Large intestine (tissue), 3 donors: ENCODE results near the gene PDXDC1. TPM values are rescaled to one million over a fixed set of nuclear protein-coding genes. Genes with fewer than 3 reads are reported as not detected.
A peak's percentile ranks its signal among the peaks of the same experiment; 100 is the strongest.
"Not testable (repeated sequence)": the region's sequence is repeated elsewhere in the genome, so short reads cannot be mapped to it uniquely, and the experiment has no call there.

ENCODE experiments used
- DNase-seq, 2 donors: peaks; one replicate each; pipeline versions ENCODE4 v3.0.0 to v3.0.0-alpha.2; 2013
- H3K27ac ChIP-seq: one replicate; pipeline ENCODE4 v1.5.1; 2013; ENCODE audit warnings: low read length
- H3K27me3 ChIP-seq: 2 replicates; pipeline ENCODE4 v1.6.1; 2013; ENCODE audit warnings: low read length; ENCODE audit not compliant: control insufficient read depth, insufficient read depth
- H3K36me3 ChIP-seq: 2 replicates; pipeline ENCODE4 v1.6.1; 2013; ENCODE audit warnings: low read length; ENCODE audit not compliant: control insufficient read depth, insufficient read depth
- H3K4me1 ChIP-seq: one replicate; pipeline ENCODE4 v1.6.1; 2013; ENCODE audit warnings: low read length; ENCODE audit not compliant: control insufficient read depth, insufficient read depth
- H3K4me3 ChIP-seq: one replicate; pipeline ENCODE4 v1.5.1; 2013; ENCODE audit warnings: low read length
- H3K9me3 ChIP-seq: one replicate; pipeline ENCODE4 v1.6.1; 2013; ENCODE audit warnings: mild to moderate bottlenecking, low read depth, low read length, moderate library complexity; ENCODE audit not compliant: control insufficient read depth
- WGBS: methylation state at CpG from one replicate; pipeline ENCODE4 v1.1.5; 2013; ENCODE audit warnings: low lambda C conversion rate; ENCODE audit not compliant: insufficient coverage; 5-methylcytosine and 5-hydroxymethylcytosine counted together
- polyA plus RNA-seq: library from polyadenylated mRNA; unstranded; fragments of 120-200 nt; gene quantifications from one replicate; pipeline ENCODE4 v1.2.1, GENCODE V29; 2013

Gene PDXDC1
- polyA plus RNA-seq, 1 donor, result 177 TPM

GRCh38 chr16:15016354-15016753 lies 41.5 kb downstream of the PDXDC1 start:
- H3K9me3 ChIP-seq, DNase-seq, H3K27ac ChIP-seq, H3K4me1 ChIP-seq, H3K4me3 ChIP-seq, H3K27me3 ChIP-seq: not testable (repeated sequence)
- H3K36me3 ChIP-seq, result peaks cover 50% of the 10 kb centered on the region
- WGBS, result no CpG with 5 or more reads among the region's 4 CpGs

- H3K4me3 ChIP-seq, H3K27me3 ChIP-seq, H3K9me3 ChIP-seq, H3K27ac ChIP-seq, H3K4me1 ChIP-seq: not testable (repeated sequence)
- DNase-seq, result peak in 1 of 2 donors; percentile 25
- peaks cover 54% of the 10 kb centered on the region for H3K36me3 ChIP-seq
- WGBS, result no CpG with 5 or more reads among the region's 4 CpGs
Measured at GRCh38 chr16:15016951-15017580, 42.2 kb downstream of the PDXDC1 start.

GRCh38 chr16:15021429-15021828 lies 46.6 kb downstream of the PDXDC1 start:
- peaks cover 73% of the 10 kb centered on the region for H3K36me3 ChIP-seq
- 95% methylated on average over 2 of the region's 7 CpGs for whole genome bisulfite sequencing
- not testable (repeated sequence) for DNase-seq, H3K27ac ChIP-seq, H3K27me3 ChIP-seq, H3K4me3 ChIP-seq, H3K4me1 ChIP-seq, H3K9me3 ChIP-seq

- H3K9me3 ChIP-seq, H3K27ac ChIP-seq, H3K27me3 ChIP-seq, H3K4me1 ChIP-seq, H3K4me3 ChIP-seq: not testable (repeated sequence)
- H3K36me3 ChIP-seq, result peaks cover 73% of the 10 kb centered on the region
- peak; percentile 21 to 61 for DNase-seq
- no CpG with 5 or more reads among the region's 4 CpGs for WGBS
Measured at GRCh38 chr16:15022194-15022593, 47.4 kb downstream of the PDXDC1 start.

GRCh38 chr16:15023381-15024077 lies 48.7 kb downstream of the PDXDC1 start:
- H3K4me1 ChIP-seq, H3K27ac ChIP-seq, DNase-seq, H3K9me3 ChIP-seq, H3K4me3 ChIP-seq, H3K27me3 ChIP-seq: not testable (repeated sequence)
- H3K36me3 ChIP-seq, result peaks cover 75% of the 10 kb centered on the region
- WGBS, result no CpG with 5 or more reads among the region's 13 CpGs

- no CpG with 5 or more reads among the region's 1 CpG for WGBS
Measured at GRCh38 chr16:15024858-15025199, 50.0 kb downstream of the PDXDC1 start.

GRCh38 chr16:15025234-15025951 lies 50.6 kb downstream of the PDXDC1 start:
- not testable (repeated sequence) for DNase-seq, H3K4me3 ChIP-seq, H3K27ac ChIP-seq, H3K4me1 ChIP-seq, H3K9me3 ChIP-seq, H3K27me3 ChIP-seq
- peaks cover 76% of the 10 kb centered on the region for H3K36me3 ChIP-seq
- WGBS, result 96% methylated on average over 7 of the region's 14 CpGs

More at GRCh38 chr16:15024858-15025199, 50.0 kb downstream of the PDXDC1 start:
- DNase-seq, H3K4me3 ChIP-seq, H3K27ac ChIP-seq, H3K9me3 ChIP-seq, H3K27me3 ChIP-seq, H3K4me1 ChIP-seq: not testable (repeated sequence)
- H3K36me3 ChIP-seq, result peaks cover 75% of the 10 kb centered on the region

- not testable (repeated sequence) for H3K27ac ChIP-seq, H3K4me1 ChIP-seq, H3K9me3 ChIP-seq, DNase-seq, H3K27me3 ChIP-seq, H3K4me3 ChIP-seq
- H3K36me3 ChIP-seq, result peaks cover 77% of the 10 kb centered on the region
- no CpG with 5 or more reads among the region's 8 CpGs for WGBS
Measured at GRCh38 chr16:15027051-15027450, 52.2 kb downstream of the PDXDC1 start.

- H3K27ac ChIP-seq, result not testable (repeated sequence)
Measured at GRCh38 chr16:15027503-15028344, 52.9 kb downstream of the PDXDC1 start.

GRCh38 chr16:15028345-15028715 lies 53.5 kb downstream of the PDXDC1 start:
- not testable (repeated sequence) for H3K4me3 ChIP-seq, DNase-seq, H3K4me1 ChIP-seq, H3K27ac ChIP-seq, H3K27me3 ChIP-seq, H3K9me3 ChIP-seq
- 100% methylated on average over 1 of the region's 6 CpGs for WGBS
- H3K36me3 ChIP-seq, result peaks cover 77% of the 10 kb centered on the region

More at GRCh38 chr16:15027503-15028344, 52.9 kb downstream of the PDXDC1 start:
- not testable (repeated sequence) for H3K9me3 ChIP-seq, DNase-seq, H3K4me1 ChIP-seq, H3K4me3 ChIP-seq, H3K27me3 ChIP-seq
- 76% methylated on average over 2 of the region's 29 CpGs for WGBS
- H3K36me3 ChIP-seq, result peaks cover 77% of the 10 kb centered on the region
